RWPE2 (cell line): ENCODE data around the gene CDK18.
A peak's percentile ranks its signal among the peaks of the same experiment; 100 is the strongest.

Source experiments
- ATAC-seq: fragments of 200-7000 bp; cut with Tn5 transposase; 3 replicates; pipeline ENCODE4 v1.9.1; 2021; ENCODE audit warnings: low read depth
- DNase-seq: peaks from one replicate; pipeline ENCODE4 v3.0.0-alpha.2; 2020; ENCODE audit warnings: low spot score
- H3K27ac ChIP-seq: fragments of 450-650 bp; 2 replicates; pipeline ENCODE4 v1.5.1; 2017; ENCODE audit warnings: mild to moderate bottlenecking; ENCODE audit not compliant: poor library complexity, severe bottlenecking
- H3K27me3 ChIP-seq: fragments of 250-450 bp; sonication (Bioruptor Pico); 2 replicates; pipeline ENCODE4 v1.5.1; 2021; ENCODE audit warnings: mild to moderate bottlenecking, moderate library complexity; ENCODE audit not compliant: insufficient read depth, poor library complexity, severe bottlenecking
- H3K36me3 ChIP-seq: fragments of 250-450 bp; sonication (Bioruptor Pico); 2 replicates; pipeline ENCODE4 v1.5.1; 2020; ENCODE audit warnings: low read depth, mild to moderate bottlenecking, moderate library complexity
- H3K4me1 ChIP-seq: fragments of 250-450 bp; sonication (Bioruptor Pico); 2 replicates; pipeline ENCODE4 v1.5.1; 2021; ENCODE audit warnings: mild to moderate bottlenecking, moderate library complexity; ENCODE audit not compliant: insufficient read depth, poor library complexity, severe bottlenecking
- H3K4me3 ChIP-seq: fragments of 250-450 bp; sonication (Bioruptor Pico); 2 replicates; pipeline ENCODE4 v1.5.1; 2021; ENCODE audit warnings: mild to moderate bottlenecking, moderate library complexity; ENCODE audit not compliant: severe bottlenecking
- H3K9me3 ChIP-seq: fragments of 250-450 bp; sonication (Bioruptor Pico); 2 replicates; pipeline ENCODE4 v1.5.1; 2021; ENCODE audit warnings: mild to moderate bottlenecking, moderate library complexity; ENCODE audit not compliant: severe bottlenecking
- CTCF ChIP-seq: fragments of 450-650 bp; IDR thresholded peaks from one replicate; pipeline ENCODE4 v1.5.1; 2017; ENCODE audit warnings: mild to moderate bottlenecking, moderate library complexity; ENCODE audit not compliant: poor library complexity, severe bottlenecking

CDK18 gene

GRCh38 chr1:205576011-205576410, 71.5 kb downstream of the CDK18 start:
- peaks cover 1% of the 10 kb centered on the region for H3K27me3 ChIP-seq

GRCh38 chr1:205576805-205577761, 72.6 kb downstream of the CDK18 start:
- Histone ChIP-seq H3K27me3 (no peaks in the 10 kb centered on the region), H3K27ac (no peak overlapping the region), H3K36me3 (no peaks in the 10 kb centered on the region), H3K4me3 (no peak overlapping the region), H3K9me3 (no peaks in the 10 kb centered on the region), H3K4me1 (no peaks in the 10 kb centered on the region)
- ATAC-seq (no peak), DNase-seq (no peak)
- TF ChIP-seq CTCF = no peak

More at GRCh38 chr1:205576011-205576410, 71.5 kb downstream of the CDK18 start:
- no peak for TF ChIP-seq CTCF
- no peak for ATAC-seq
- no peaks in the 10 kb centered on the region for H3K36me3 ChIP-seq
- H3K4me3 ChIP-seq = no peak overlapping the region
- DNase-seq = no peak
- no peaks in the 10 kb centered on the region for H3K9me3 ChIP-seq
- no peaks in the 10 kb centered on the region for H3K4me1 ChIP-seq
- H3K27ac ChIP-seq = no peak overlapping the region

GRCh38 chr1:205577874-205578658, 73.6 kb downstream of the CDK18 start:
- ATAC-seq (no peak), DNase-seq (no peak)
- Histone ChIP-seq H3K27ac (no peak overlapping the region), H3K4me1 (no peaks in the 10 kb centered on the region), H3K36me3 (no peaks in the 10 kb centered on the region), H3K4me3 (no peak overlapping the region), H3K9me3 (no peaks in the 10 kb centered on the region), H3K27me3 (no peaks in the 10 kb centered on the region)
- no peak for TF ChIP-seq CTCF

GRCh38 chr1:205578780-205579571, 74.5 kb downstream of the CDK18 start:
- no peaks in the 10 kb centered on the region for H3K9me3 ChIP-seq
- ATAC-seq (peak; percentile 59; the same call in 2 of the 3 replicates), DNase-seq (no peak)
- H3K4me1 ChIP-seq = no peaks in the 10 kb centered on the region
- no peaks in the 10 kb centered on the region for H3K36me3 ChIP-seq
- no peaks in the 10 kb centered on the region for H3K27me3 ChIP-seq
- H3K4me3 ChIP-seq = no peak overlapping the region
- no peak overlapping the region for H3K27ac ChIP-seq
- TF ChIP-seq CTCF = no peak
